NCI-H460 (cell line): Measurements from ENCODE around the gene TTF2. TPM values are rescaled to one million over a fixed set of nuclear protein-coding genes. Genes with fewer than 3 reads are reported as not detected.
"Not testable (repeated sequence)": the region's sequence is repeated elsewhere in the genome, so short reads cannot be mapped to it uniquely, and the experiment has no call there.

Experiments used
- DNase-seq: peaks from one replicate; pipeline ENCODE4 v3.0.0-alpha.2; 2016; ENCODE audit warnings: low read depth; ENCODE audit errors: extremely low read depth
- total RNA-seq: library from RNA; depleted of rRNA; stranded (reverse); fragments of >200 nt; shearing (Covaris generic); gene quantifications from 2 replicates; pipeline ENCODE4 v1.2.3, GENCODE V29; 2014

The TTF2 gene
- total RNA-seq, 1 experiment from 2014 or later, result 27.6 TPM

DNA sequence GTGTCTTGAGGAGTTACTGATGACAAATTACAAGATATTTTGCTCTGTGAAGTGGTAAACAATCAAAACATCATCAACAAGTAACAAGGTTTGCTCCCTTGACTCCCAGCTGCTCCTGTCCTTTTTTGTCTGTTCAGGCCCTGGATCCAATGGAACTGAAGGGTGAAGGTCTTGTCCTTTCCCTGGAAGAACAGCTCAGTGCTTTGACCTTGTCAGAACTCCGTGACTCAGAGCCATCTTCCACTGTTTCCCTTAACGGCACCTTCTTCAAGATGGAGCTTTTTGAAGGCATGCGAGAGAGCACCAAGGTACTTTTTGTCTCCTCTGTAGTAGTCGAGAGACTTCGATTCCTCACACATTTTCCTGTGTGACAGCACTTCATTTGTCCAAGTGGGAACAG, 32.5 kb downstream of the TTF2 start:
- no peak for DNase-seq

DNA sequence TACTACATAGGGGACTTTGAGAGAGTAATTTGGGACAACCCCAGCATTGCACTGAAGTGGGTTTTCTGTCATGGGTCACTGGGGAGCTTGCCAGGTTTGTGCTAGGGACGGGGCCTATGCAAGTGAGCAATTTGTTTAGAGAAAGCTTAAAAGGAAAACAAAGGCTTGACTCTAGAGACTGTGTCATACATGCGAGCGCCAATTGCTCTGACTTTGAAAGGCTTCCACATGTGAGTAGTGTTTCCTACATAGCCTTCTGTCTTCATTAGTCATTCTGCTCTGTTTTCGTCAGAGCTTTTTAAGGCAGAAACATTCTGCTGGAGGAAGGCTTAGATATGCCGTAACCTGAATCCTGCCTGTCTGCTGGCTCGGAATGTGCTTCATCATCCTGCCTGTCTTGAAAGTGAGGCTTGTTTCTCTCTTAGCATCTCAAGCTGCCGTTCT, 33.0 kb downstream of the TTF2 start:
- peak; percentile 81 for DNase-seq

DNA sequence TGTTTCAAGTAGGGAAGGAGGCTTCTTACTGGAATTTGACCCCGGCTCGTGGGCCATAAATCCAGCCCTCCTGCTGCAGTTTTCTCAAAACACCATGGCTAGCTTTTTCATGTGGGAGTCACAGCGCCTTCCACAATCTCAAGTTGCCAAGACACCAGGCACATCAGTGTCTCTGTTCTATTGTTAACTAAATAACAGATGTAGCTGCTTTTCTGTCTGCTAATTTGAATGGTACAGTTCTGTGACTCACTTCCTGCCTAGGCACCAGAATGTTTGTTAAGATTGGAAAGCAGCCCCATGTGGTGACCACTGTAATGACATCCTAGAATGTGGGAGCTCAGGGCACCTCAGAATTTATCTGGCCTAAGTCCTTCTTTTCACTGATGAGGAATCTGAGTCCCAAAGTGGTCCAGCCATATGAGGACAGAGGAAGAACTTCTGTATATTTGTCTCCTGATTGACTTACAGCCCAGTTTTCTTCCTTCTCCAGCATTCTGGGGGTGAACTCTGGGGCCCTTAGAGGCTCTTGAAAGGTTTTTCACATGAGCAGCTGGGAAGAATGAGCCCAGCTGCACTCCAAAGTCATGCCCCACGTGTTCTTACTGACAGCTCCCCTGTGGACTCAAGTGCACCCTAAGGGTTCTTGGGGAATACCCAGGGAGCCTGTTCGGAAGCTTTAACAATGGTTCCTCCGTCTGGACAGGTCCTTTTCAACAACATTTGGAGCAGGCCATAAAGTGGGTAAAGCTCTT, 33.9 kb downstream of the TTF2 start:
- peak; percentile 47 for DNase-seq

DNA sequence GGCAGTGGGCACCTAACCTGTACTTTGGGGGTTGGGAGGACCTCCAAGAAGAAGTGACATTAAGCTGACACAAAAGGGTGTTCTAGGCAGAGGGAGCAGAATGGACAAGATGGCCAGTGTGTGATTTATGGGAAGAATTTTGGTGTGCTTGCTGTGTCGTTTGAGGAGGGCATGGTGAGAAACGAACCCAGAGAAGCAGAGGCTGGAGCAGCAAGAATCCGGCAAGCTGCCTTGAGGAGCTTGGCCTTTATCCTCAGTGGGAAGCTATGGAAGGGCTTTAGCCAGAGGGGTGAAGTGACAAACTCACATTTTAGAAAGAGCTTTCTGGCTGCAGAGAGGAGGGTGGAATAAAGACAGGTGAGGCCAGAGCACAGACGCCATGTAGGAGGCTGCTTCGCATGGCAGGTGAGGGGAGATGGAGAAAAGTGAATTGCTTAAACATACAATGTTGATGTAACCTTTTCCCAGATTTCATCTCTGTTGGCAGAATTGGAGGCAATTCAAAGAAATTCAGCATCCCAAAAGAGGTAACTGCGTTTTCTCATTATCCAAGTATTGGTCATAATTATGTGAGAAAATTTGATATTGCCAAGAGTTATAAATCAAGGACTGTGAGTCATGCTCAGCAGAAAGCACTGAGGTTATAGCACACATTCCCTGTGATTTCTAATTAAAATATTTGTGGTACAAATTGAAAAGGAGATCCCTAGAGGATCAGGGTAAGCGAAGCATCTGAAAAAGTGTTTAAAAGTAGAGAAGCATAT, 34.9 kb downstream of the TTF2 start:
- DNase-seq, result no peak

DNA sequence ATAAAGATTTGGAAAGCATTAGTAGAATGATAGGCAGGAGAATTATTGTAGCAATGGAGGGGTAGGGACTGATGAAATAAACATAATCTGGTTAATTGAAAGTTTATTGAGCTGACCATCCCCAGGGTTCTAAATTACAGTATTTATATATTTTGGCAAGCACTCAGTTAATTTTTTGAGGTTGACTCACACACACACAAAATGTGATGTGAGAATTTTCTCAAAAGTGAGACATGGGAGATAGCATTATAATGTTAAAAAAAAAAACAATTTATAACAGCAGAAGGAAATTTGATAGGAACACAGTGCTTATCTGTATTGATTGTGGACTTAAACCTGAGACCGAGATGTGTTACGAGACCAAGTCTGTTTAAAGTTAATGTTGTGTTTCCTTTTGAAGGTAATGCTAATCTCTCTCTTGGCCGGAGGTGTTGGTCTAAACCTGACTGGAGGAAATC, 36.9 kb downstream of the TTF2 start:
- DNase-seq, result no peak

DNA sequence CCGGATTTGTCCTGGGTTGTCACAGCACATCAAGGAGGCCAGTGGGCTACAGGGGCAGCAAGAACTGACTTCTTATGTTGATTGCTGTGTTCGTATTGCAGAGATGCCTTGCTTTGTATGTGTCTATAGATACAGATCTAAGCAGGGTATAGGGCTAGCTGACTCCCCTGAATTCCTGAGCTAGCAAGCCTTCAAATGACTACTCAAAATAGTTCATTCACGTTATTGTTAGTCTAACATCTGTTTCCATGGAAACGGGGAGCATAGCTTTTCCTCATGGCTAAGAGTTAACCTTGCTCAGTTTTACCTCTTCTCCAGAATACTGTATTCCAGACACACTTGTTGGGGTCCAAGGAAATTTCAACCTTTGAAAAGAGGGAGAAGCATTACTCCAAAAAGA, 37.3 kb downstream of the TTF2 start:
- no peak for DNase-seq

DNA sequence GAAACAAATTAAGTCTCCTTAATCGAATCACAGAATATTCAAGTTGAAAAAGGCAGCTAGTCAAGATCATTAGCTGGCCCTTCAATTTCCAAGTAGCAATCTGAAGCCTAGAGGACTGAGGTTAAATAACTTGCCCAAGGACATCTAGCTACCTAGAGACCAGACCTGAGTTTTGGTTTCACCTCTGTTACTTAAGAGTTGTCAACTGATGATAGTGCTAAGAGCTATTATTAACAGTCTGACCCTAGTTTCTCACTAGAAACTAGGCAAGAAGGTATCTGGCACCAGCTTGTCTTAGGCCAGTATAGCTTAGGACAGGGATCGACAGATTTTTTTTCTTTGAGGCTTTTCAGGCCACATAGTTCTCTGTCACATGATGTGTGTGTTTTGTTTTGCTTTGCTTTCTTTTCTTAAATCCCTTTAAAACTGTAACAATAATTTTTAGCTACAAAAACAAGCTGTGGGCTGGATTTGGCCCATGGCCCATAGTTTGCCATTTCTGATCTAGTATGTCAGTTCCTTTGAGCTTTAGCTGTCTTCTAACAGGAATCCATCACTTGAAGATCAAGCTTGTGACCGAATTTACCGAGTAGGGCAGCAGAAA, 38.3 kb downstream of the TTF2 start:
- no peak for DNase-seq

DNA sequence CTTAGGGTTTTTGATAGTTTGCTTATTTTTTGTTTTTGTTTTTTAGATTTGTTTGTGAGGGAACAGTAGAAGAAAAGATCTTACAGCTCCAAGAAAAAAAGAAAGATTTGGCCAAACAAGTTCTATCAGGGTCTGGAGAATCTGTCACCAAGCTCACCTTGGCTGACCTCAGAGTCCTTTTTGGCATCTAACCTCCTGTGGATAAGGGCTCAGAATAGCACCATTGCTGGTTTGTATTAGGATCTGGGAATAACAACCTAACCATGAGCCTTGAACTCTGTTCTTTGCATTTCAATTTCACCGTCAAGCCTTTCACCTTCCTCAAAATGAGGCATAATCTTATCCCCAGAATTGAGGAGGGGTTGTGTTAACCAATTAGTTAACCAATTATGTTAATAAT, 41.2 kb downstream of the TTF2 start:
- DNase-seq, result no peak

DNA sequence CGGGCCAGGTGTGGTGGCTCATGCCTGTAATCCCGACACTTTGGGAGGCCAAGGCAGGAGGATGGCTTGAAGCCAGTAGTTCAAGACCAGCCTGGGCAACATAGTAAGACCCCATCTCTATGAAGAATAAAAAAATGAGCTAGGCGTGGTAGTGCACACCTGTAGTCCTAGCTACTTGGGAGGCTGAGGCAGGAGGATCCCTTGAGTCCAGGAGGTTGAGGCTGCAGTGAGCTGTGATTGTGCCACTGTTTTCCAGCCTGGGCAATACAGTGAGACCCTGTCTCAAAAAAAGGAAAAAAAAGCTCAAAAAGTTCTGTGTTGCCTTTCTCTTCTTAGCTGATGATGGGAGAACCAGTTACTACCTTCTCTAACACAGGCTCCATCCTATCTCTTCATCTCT, 41.7 kb downstream of the TTF2 start:
- DNase-seq, result not testable (repeated sequence)

DNA sequence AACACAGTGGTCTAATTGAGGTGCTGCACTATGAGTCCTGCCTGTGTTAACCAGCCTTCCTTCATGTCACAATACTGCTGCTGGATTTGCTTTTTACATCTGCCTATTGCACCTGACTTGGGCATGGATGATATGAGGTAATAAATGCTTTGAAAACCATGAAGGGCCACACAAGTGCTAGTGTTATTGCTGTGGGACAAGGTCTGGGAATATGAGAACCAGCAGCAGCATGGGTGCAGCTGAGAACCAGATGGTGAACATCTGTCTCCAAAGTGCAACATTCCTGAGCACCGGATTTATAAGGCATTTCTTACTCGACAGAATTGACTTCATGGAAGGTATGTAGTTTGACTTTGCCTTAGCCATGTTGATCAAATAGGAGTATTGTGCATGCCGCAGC, 44.9 kb downstream of the TTF2 start:
- no peak for DNase-seq

DNA sequence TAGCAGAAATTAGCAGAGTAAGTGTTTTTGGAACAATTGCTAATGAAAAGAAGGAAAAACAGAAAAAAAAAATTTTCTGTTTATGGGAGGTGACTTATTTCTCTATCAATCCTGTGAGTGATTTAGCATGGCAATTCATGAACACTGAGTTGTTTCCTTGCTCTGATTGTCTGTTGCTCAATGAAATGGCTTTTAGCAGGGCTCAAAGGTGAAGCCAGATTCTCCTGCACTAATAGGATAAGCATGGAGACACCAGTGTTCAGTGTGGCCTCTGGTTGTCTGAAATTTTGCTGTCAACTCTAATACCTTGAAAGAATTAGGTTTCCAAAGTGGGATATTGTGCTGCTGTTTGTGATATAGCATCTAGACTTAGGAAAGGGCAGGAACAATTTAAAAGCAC, 45.6 kb downstream of the TTF2 start:
- no peak for DNase-seq

DNA sequence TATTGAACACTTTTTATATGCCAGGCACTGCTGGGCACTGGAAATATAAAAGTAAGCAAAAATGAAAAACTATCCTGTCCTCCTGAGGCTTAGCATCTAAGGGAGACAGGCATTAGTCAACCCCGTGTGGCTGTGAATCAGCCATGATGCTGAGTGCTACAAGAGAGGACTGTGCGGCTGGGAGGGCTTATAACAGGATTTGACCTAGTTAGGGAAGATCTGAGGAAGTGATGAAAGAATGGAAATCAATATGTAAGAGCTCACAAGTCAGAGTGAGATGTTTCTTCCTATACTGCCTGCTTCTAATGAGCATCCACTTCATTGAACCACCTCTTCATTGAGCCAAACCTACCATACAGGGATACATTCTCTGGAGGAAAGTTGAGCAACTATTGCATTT, 46.4 kb downstream of the TTF2 start:
- DNase-seq, result no peak

DNA sequence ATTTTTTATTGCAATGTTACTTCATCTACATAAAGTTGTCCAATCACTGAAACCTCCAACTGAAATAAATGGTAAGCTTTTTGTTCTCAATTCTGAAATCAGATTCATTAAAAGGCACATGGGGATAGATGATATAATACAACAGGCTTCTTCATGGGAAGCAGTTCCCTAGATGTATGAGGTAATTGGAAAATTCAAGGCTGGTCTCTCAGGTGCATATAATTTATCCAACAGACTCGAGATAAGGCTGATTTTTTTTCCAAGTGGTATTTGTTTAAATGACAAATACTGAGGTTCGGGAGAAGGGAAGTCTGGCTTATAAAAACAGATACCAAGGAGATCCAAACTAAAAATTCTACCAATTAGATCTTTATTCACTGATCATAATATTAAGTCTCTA, 47.2 kb downstream of the TTF2 start:
- no peak for DNase-seq

DNA sequence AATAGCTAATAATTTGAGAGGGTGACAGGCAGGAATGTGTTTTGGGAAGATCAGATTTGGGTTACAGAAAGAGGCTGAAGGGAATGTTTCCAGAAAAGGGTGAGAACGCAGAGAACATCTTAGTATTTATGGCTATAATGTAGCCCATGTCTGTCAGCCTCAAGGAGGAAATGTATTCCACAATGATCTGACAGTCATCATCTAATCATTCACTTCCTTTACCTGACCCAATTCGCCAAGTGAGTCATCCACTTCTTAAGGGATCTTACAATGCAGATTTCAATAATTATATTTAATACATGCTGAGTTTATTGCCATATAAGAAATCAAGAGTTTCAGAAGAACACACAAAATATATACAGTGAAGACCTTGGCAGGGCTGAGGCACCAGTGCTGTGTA, 50.6 kb downstream of the TTF2 start:
- no peak for DNase-seq

DNA sequence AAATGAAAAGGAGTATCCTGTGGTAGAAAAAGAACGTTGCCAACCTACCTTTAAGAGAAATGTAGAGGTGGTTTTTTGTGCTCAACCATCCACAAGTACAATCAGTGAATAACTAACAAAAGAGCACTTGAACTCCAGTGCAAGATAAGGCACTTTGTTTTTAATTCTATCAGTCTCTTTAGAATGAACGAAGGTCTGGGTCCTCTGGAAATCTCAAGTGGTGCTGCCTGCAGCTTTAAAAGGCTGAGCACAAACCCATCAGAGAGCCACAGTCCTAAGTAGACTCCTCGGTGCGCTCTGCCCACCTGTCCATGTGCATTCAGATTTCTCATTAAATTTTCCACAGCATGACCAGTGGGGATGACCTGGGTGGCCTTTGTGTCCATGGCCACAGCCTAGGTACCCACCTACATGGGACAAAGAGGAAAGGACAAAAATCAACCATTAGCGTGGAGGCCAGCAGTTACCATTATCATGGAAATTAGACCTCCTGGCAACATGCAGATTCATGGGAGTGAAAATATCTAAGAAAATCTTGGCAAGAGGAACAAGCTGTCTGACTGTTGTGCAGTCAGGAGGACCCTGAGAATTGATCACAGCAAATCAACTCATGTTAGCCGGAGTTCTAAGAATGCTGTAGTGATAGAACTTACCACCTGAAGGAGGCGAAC, 52.1 kb downstream of the TTF2 start:
- DNase-seq, result no peak

DNA sequence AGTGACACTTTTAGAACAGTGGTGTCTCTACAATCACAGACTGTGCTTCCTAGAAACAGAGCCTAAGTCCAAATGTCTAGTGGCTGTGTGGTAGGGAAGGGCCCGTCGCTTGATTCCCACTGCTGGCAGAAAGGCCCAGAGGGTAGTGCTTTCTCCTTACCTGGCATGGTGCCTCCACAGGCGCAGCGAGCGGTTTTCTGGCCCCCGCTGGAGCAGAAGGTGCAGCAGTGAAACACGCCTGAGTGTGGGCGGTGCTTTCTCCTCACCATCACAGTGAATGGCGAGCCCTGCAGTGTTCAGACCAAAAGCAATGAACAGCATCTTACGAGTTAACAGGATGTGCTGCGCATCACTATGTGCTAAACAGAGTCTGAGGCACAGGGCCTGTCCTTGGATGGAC, 53.1 kb downstream of the TTF2 start:
- no peak for DNase-seq

DNA sequence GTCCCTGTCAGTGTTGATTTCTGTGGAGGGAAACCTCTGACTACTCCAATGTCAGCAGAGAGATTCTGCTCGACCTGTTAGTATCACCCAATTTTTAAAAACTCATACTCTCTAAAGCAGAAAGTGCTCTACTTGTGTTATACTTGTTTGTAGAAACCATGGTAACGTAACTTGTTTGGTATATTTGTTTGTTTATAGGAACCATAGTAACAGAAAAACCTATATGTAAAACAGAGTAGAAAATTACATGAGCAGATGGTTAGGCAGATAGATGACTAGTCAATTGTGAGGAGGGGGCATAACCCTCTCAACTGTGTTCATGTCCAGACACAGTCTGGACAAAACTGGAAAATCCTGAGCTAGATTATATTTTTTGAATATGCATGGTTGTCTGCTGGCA, 54.8 kb downstream of the TTF2 start:
- DNase-seq, result no peak

DNA sequence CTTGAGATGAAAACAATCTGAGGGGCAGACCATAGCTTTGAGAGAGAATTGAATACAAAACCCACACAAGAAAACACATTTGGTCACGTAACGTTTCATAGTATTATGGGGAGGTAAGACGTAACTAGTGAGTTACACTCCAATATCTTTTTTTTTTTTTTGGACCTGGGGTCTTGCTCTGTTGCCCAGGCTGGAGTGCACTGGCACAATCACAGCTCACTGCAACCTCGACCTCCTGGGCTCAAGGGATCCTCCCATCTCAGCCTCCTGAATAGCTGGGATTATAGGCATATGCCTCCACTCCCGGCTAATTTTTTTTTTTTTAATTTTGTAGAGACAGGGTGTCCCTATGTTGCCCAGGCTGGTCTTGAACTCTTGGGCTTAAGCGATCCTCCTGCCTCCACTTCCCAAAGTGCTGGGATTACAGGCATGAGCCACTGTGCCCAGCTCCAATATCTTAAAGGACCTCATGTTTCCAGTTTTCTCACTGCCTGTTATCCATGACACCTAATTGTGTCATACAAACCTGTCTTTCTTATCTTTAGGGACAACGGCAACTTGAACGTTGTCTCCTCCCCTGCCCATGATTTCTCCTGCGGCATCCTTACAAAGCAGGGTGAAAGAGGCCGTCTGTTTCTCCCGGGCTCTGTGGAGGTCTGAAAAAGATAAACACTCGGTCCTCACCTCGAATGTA, 56.1 kb downstream of the TTF2 start:
- no peak for DNase-seq

DNA sequence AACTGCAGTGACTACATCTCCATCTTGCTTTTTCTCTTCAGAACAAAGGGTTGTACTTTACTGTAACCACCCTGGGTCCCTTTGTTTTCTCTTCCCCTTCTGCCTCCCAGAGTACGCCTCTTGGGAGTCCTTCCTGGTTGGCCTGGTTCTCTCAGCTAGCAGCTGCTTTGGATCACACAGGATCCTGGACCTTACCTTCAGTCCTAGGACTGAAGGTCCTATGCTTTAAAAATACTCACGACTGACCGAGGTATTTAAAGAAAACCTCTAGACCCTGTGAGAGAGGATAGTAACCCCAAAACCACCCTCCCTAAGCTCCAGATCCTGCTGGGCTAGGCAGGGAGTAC, 56.6 kb downstream of the TTF2 start:
- no peak for DNase-seq

DNA sequence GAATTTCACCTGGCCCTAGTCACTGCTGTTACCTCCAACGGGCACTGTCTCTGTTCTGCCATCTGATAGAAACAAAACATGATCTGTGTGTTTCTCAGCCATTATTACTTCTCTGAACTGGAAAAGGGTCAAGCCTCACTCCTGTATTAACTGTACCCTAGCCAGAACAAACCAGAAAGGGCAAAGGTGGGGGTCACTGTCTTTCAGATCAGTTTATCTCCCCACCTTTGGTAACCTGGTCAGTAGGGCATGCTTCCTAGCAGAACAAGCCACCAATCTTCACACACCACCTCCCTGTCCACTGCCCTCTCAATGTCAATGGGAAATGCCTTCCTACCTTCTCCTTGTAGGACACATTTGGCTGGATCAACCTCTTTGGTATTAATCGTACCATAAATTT, 57.6 kb downstream of the TTF2 start:
- no peak for DNase-seq

DNA sequence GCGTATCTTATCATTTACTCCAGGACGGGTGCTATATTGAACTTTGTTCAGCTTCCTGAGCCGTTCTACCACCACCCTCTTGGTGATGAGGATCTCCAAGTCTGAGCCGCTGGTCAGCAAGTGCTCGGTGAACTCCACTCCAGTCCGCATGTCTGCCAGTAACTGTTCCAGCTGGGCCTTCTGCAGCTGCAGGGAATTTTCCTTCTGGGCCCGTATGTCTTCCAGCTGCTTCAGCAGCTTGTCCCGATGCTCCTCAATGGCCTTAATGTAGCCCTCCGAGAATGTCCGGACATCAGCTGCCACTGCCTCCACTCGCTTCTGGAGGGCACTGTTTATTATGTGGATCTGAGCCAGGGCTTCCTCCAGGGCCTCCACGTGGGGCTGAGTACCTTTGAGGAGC, 58.0 kb downstream of the TTF2 start:
- no peak for DNase-seq
